SK-N-SH (cell line): ENCODE measurements around the gene SLC25A44. TPM values are rescaled to one million over a fixed set of nuclear protein-coding genes. Genes with fewer than 3 reads are reported as not detected.

Experiments
- CTCF ChIA-PET: fragments of 300-600, 350-600 bp; formaldehyde crosslinking; extraction: SDS; loops from one replicate; lab custom pipeline; 2021; lab: Yijun Ruan, JAX
- POLR2A ChIA-PET: fragments of 350-600 bp; sonication (Branson Sonifier 250); formaldehyde crosslinking; extraction: SDS; loops from one replicate; lab custom pipeline; 2020; ENCODE audit warnings: antibody characterized with exemption, inconsistent platforms; lab: Yijun Ruan, JAX
- DNase-seq: peaks from one replicate; pipeline ENCODE4 v3.0.0; 2012
- H2AFZ ChIP-seq: fragments of 200-600 bp; sonication (generic); 2 replicates; pipeline ENCODE4 v1.8.1; 2016; ENCODE audit warnings: antibody characterized with exemption, mild to moderate bottlenecking, low read depth
- H3F3A ChIP-seq: fragments of 200-600 bp; sonication (generic); replicated peaks from 2 replicates; pipeline ENCODE3; 2016; ENCODE audit warnings: antibody characterized with exemption, mild to moderate bottlenecking; ENCODE audit not compliant: insufficient read depth
- H3K27ac ChIP-seq, 2 experiments: fragments of 200-500 bp in 1 of 2; fragments of 200-600 bp in 1 of 2; sonication (Bioruptor generic) in 1 of 2; sonication (generic), shearing (Covaris generic) in 1 of 2; 2 replicates each; pipeline versions ENCODE4 v1.5.1 to v1.6.1; 2014 to 2016; ENCODE audit warnings: low read depth in 2 of 2, inconsistent platforms in 1 of 2, low read length in 1 of 2, mild to moderate bottlenecking in 1 of 2, mixed read lengths in 1 of 2
- H3K27me3 ChIP-seq: fragments of 200-600 bp; sonication (generic), shearing (Covaris generic); 2 replicates; pipeline ENCODE4 v1.6.1; 2016; ENCODE audit warnings: mixed run types; ENCODE audit not compliant: insufficient read depth
- H3K36me3 ChIP-seq, 2 experiments: fragments of 200-500 bp in 1 of 2; fragments of 200-600 bp in 1 of 2; sonication (Bioruptor generic) in 1 of 2; sonication (generic) in 1 of 2; replicated peaks in 1 of 2; 2 replicates each; pipeline versions ENCODE3 to v1.5.1; 2014 to 2016; ENCODE audit warnings: low read length in 1 of 2, mild to moderate bottlenecking in 1 of 2; ENCODE audit not compliant: insufficient read depth in 2 of 2, control insufficient read depth in 1 of 2
- H3K4me1 ChIP-seq, 2 experiments: fragments of 200-500 bp in 1 of 2; fragments of 200-600 bp in 1 of 2; sonication (Bioruptor generic) in 1 of 2; sonication (generic), shearing (Covaris generic) in 1 of 2; 2 replicates each; pipeline versions ENCODE4 v1.5.1 to v1.6.1; 2014 to 2016; ENCODE audit warnings: low read depth in 1 of 2, low read length in 1 of 2, mixed run types in 1 of 2; ENCODE audit not compliant: insufficient read depth in 2 of 2, control insufficient read depth in 1 of 2
- H3K4me2 ChIP-seq: fragments of 200-600 bp; sonication (generic), shearing (Covaris generic); 2 replicates; pipeline ENCODE4 v1.6.1; 2017; ENCODE audit warnings: mixed run types
- H3K4me3 ChIP-seq, 2 experiments: fragments of 200-500 bp in 1 of 2; fragments of 200-600 bp in 1 of 2; sonication (Bioruptor generic) in 1 of 2; sonication (generic), shearing (Covaris generic) in 1 of 2; 2 replicates each; pipeline versions ENCODE4 v1.5.1 to v1.8.1; 2014 to 2016; ENCODE audit warnings: low read depth in 2 of 2, inconsistent platforms in 1 of 2, low read length in 1 of 2, mild to moderate bottlenecking in 1 of 2, mixed read lengths in 1 of 2, moderate library complexity in 1 of 2
- H3K79me2 ChIP-seq: fragments of 200-600 bp; sonication (generic); 2 replicates; pipeline ENCODE4 v1.8.1; 2017; ENCODE audit warnings: mild to moderate bottlenecking; ENCODE audit not compliant: insufficient read depth
- H3K9ac ChIP-seq: fragments of 200-600 bp; sonication (generic); 2 replicates; pipeline ENCODE4 v1.6.1; 2017; ENCODE audit warnings: mixed run types
- H3K9me2 ChIP-seq: fragments of 200-600 bp; sonication (generic); 2 replicates; pipeline ENCODE4 v1.6.1; 2017; ENCODE audit warnings: mixed run types
- H3K9me3 ChIP-seq: fragments of 200-600 bp; sonication (generic); 2 replicates; pipeline ENCODE4 v1.6.1; 2017; ENCODE audit warnings: mixed run types, mild to moderate bottlenecking, moderate library complexity
- H4K20me1 ChIP-seq: fragments of 200-600 bp; sonication (generic); 2 replicates; pipeline ENCODE4 v1.6.1; 2017; ENCODE audit warnings: mild to moderate bottlenecking, mixed run types; ENCODE audit not compliant: insufficient read depth
- CHD2 ChIP-seq: fragments of 150-350 bp; IDR thresholded peaks from 2 replicates; pipeline ENCODE4 v1.6.1; 2018; ENCODE audit warnings: low read length; ENCODE audit not compliant: partially characterized antibody
- ELF1 ChIP-seq: IDR thresholded peaks from 2 replicates; pipeline ENCODE4 v1.4.0; 2012
- EP300 ChIP-seq, 2 experiments: IDR thresholded peaks; 2 replicates each; pipeline versions ENCODE4 v1.4.0 to v1.6.1; 2012; ENCODE audit warnings: borderline replicate concordance in 1 of 2, low read depth in 1 of 2, low read length in 1 of 2
- EZH2phosphoT487 ChIP-seq: fragments of 200-600 bp; sonication (generic); IDR thresholded peaks from 2 replicates; pipeline ENCODE4 v1.6.1; 2017; ENCODE audit warnings: low read depth, mixed run types, mild to moderate bottlenecking, antibody characterized with exemption, moderate library complexity, borderline replicate concordance
- FOSL2 ChIP-seq: IDR thresholded peaks from 2 replicates; pipeline ENCODE4 v1.4.0; 2012; ENCODE audit warnings: low read depth, mild to moderate bottlenecking, moderate library complexity, borderline replicate concordance
- GABPA ChIP-seq: IDR thresholded peaks from 2 replicates; pipeline ENCODE4 v1.4.0; 2012; ENCODE audit warnings: low read depth, mild to moderate bottlenecking
- GATA2 ChIP-seq: sonication (generic); formaldehyde crosslinking; IDR thresholded peaks from 2 replicates; pipeline ENCODE4 v1.5.0; 2020; ENCODE audit warnings: mild to moderate bottlenecking, missing genetic modification reagents
- JUND ChIP-seq: IDR thresholded peaks from 2 replicates; pipeline ENCODE4 v1.4.0; 2012
- NFIC ChIP-seq: IDR thresholded peaks from 2 replicates; pipeline ENCODE4 v1.4.0; 2012; ENCODE audit warnings: borderline replicate concordance
- NRF1 ChIP-seq: IDR thresholded peaks from 2 replicates; pipeline ENCODE4 v1.6.1; 2012; ENCODE audit warnings: low read depth, mild to moderate bottlenecking, low read length
- RAD21 ChIP-seq: IDR thresholded peaks from 2 replicates; pipeline ENCODE4 v1.6.1; 2012; ENCODE audit warnings: mild to moderate bottlenecking, low read length
- RXRA ChIP-seq: IDR thresholded peaks from 2 replicates; pipeline ENCODE4 v1.4.0; 2012; ENCODE audit warnings: low read depth, mild to moderate bottlenecking, borderline replicate concordance
- SIN3A ChIP-seq: IDR thresholded peaks from 2 replicates; pipeline ENCODE4 v1.6.1; 2012; ENCODE audit warnings: low read depth, mild to moderate bottlenecking, low read length, moderate library complexity, borderline replicate concordance
- TAF1 ChIP-seq: IDR thresholded peaks from 2 replicates; pipeline ENCODE4 v1.6.1; 2012; ENCODE audit warnings: low read depth, mild to moderate bottlenecking, low read length, moderate library complexity, borderline replicate concordance
- TCF12 ChIP-seq: IDR thresholded peaks from 2 replicates; pipeline ENCODE4 v1.4.0; 2012
- TEAD4 ChIP-seq: IDR thresholded peaks from 2 replicates; pipeline ENCODE4 v1.4.0; 2012; ENCODE audit warnings: mild to moderate bottlenecking, borderline replicate concordance; ENCODE audit not compliant: insufficient read depth
- WGBS: methylation state at CpG from one replicate; pipeline ENCODE4 v1.1.6; 2017; ENCODE audit warnings: low lambda C conversion rate; 5-methylcytosine and 5-hydroxymethylcytosine counted together
- polyA plus RNA-seq, 3 experiments: library from polyadenylated mRNA; depleted of rRNA; stranded (reverse); fragments of >200 nt; gene quantifications; 2 replicates each; pipeline ENCODE4 v1.2.3, GENCODE V29; 2012
- TF ChIP-seq, protein P1 (sequence below): fragments of 150-350 bp; IDR thresholded peaks from 2 replicates; pipeline ENCODE4 v1.6.1; 2016; ENCODE audit warnings: mild to moderate bottlenecking, low read depth, low read length
- TF ChIP-seq, protein P2 (sequence below): IDR thresholded peaks from 2 replicates; pipeline ENCODE4 v1.4.0; 2012; ENCODE audit warnings: low read depth
- TF ChIP-seq, protein P3 (sequence below): IDR thresholded peaks from 2 replicates; pipeline ENCODE4; 2012
- TF ChIP-seq, protein P4 (sequence below): IDR thresholded peaks from 2 replicates; pipeline ENCODE4 v1.4.0; 2012; ENCODE audit warnings: low read depth, borderline replicate concordance
- TF ChIP-seq, protein P5 (sequence below): fragments of 150-350 bp; IDR thresholded peaks from 2 replicates; pipeline ENCODE4 v1.6.1; 2017; ENCODE audit warnings: antibody characterized with exemption, low read length, low read depth, borderline replicate concordance

Gene SLC25A44
- polyA plus RNA-seq, 1 of the 3 experiments (the other 2 are of a cell fraction) = 28.5 TPM

DNA sequence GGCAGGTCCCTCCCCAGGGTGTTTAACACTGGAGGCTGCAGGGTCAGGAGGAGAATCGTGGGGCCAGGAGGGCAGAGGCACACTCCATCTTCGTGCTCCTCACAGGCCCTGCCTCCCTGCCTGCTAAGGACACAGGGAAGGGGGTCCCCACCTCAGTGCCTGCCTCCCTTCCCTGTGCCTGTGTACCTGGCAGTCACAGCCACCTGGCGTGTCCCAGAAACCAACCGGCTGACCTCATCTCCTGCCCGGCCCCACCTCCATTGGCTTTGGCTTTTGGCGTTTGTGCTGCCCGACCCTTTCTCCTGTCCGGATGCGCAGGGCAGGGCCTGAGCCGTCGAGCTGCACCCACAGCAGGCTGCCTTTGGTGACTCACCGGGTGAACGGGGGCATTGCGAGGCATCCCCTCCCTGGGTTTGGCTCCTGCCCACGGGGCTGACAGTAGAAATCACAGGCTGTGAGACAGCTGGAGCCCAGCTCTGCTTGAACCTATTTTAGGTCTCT lies 47.5 kb downstream of the SLC25A44 start (continued):
- TF ChIP-seq EP300 (IDR thresholded peaks at IDR 0.05; ENCODE audit: borderline replicate concordance in 1 of 2, low read depth in 1 of 2, low read length in 1 of 2) = no peak
- 0 out of 2 replicates have a peak, but pooled peaks have one; percentile 24 for TF ChIP-seq JUND
- no peak for TF ChIP-seq EZH2phosphoT487
- TF ChIP-seq NRF1 = no peak
- no peak for TF ChIP-seq CHD2
- TF ChIP-seq FOSL2 = peak; percentile 67
- TF ChIP-seq ELF1 = no peak
- TF ChIP-seq TEAD4 = no peak
- TF ChIP-seq, protein P1, sequence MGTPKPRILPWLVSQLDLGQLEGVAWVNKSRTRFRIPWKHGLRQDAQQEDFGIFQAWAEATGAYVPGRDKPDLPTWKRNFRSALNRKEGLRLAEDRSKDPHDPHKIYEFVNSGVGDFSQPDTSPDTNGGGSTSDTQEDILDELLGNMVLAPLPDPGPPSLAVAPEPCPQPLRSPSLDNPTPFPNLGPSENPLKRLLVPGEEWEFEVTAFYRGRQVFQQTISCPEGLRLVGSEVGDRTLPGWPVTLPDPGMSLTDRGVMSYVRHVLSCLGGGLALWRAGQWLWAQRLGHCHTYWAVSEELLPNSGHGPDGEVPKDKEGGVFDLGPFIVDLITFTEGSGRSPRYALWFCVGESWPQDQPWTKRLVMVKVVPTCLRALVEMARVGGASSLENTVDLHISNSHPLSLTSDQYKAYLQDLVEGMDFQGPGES = no peak
- no peak for TF ChIP-seq GATA2

DNA sequence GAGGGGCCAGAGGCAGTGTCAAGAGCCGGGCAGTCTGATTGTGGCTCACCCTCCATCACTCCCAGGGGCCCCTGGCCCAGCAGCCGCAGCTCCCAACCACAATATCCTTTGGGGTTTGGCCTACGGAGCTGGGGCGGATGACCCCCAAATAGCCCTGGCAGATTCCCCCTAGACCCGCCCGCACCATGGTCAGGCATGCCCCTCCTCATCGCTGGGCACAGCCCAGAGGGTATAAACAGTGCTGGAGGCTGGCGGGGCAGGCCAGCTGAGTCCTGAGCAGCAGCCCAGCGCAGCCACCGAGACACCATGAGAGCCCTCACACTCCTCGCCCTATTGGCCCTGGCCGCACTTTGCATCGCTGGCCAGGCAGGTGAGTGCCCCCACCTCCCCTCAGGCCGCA lies 48.0 kb downstream of the SLC25A44 start, which contains the start of gene BGLAP:
Gene BGLAP, plus strand, starts transcription at position 259 of the 400 bp plus-strand sequence. Its CDS starts 48 bp downstream, at position 307.
- Histone ChIP-seq H3K79me2 (no peaks in the 10 kb centered on the region), H3K27ac (peak within 1 kb of the TSS in 1 of 2 experiments; percentile 62; a peak in 1 of 4 replicates), H3K4me1 (peaks cover 7 to 27% of the 10 kb centered on the region in 2 experiments; a peak in 2 of 4 replicates), H4K20me1 (no peaks in the 10 kb centered on the region), H3K36me3 (peaks cover 3% of the 10 kb centered on the region in 2 experiments), H3K9ac (no peak within 1 kb of the TSS), H3F3A (no peaks in the 10 kb centered on the region), H2AFZ (no peak within 1 kb of the TSS; the same call in 1 of the 2 replicates), H3K9me3 (no peaks in the 10 kb centered on the region), H3K4me3 (no peak within 1 kb of the TSS)
- WGBS = 91% methylated on average over 11 of the region's 14 CpGs
- CTCF ChIA-PET = interaction anchor here (1.2 to 1.8 kb wide), 2 partner anchors 18 to 146 kb away, joined by 3 to 9 read pairs; no protein-coding TSS in a partner anchor
- peak; percentile 39 for DNase-seq
- POLR2A ChIA-PET = interaction anchor here (0.8 to 1.0 kb wide), 3 partner anchors 10 to 40 kb away, joined by 3 to 4 read pairs (median 4); partner anchors contain the start of gene SMG5
- no peak for TF ChIP-seq RXRA
- TF ChIP-seq, protein P2, sequence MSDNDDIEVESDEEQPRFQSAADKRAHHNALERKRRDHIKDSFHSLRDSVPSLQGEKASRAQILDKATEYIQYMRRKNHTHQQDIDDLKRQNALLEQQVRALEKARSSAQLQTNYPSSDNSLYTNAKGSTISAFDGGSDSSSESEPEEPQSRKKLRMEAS = no peak
- no peak for TF ChIP-seq TCF12
- TF ChIP-seq RAD21 = no peak
- TF ChIP-seq, all 33 proteins: peak for 0
- Histone ChIP-seq H3K4me2 (peak within 1 kb of the TSS; percentile 36; the same call in 1 of the 2 replicates), H3K9me2 (no peaks in the 10 kb centered on the region), H3K27me3 (no peaks in the 10 kb centered on the region)

DNA sequence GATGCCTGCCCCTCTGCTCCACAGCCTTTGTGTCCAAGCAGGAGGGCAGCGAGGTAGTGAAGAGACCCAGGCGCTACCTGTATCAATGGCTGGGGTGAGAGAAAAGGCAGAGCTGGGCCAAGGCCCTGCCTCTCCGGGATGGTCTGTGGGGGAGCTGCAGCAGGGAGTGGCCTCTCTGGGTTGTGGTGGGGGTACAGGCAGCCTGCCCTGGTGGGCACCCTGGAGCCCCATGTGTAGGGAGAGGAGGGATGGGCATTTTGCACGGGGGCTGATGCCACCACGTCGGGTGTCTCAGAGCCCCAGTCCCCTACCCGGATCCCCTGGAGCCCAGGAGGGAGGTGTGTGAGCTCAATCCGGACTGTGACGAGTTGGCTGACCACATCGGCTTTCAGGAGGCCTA lies 48.8 kb downstream of the SLC25A44 start:
- Histone ChIP-seq H3K9me2 (no peaks in the 10 kb centered on the region), H3K27ac (peak overlapping the region in 1 of 2 experiments; percentile 62; a peak in 1 of 4 replicates), H3K4me3 (no peak overlapping the region), H3K9ac (no peak overlapping the region), H3K4me2 (no peak overlapping the region), H3K36me3 (peaks cover 3 to 6% of the 10 kb centered on the region in 2 experiments), H4K20me1 (no peaks in the 10 kb centered on the region), H2AFZ (no peak overlapping the region), H3K79me2 (no peaks in the 10 kb centered on the region), H3K27me3 (no peaks in the 10 kb centered on the region), H3K4me1 (peaks cover 7 to 32% of the 10 kb centered on the region in 2 experiments; a peak in 2 of 4 replicates), H3K9me3 (no peaks in the 10 kb centered on the region), H3F3A (no peaks in the 10 kb centered on the region)
- CTCF ChIA-PET = interaction anchor here (1.6 to 1.8 kb wide), 2 partner anchors 17 kb away, joined by 6 to 9 read pairs; no protein-coding TSS in a partner anchor
- no peak for DNase-seq
- 70% methylated on average over 2 of the region's 10 CpGs for WGBS
- POLR2A ChIA-PET = interaction anchor here (0.6 kb wide), 1 partner anchor 172 kb away, joined by 3 read pairs; no protein-coding TSS in a partner anchor
- no peak for TF ChIP-seq TAF1
- TF ChIP-seq EZH2phosphoT487 = no peak
- TF ChIP-seq GABPA = no peak
- TF ChIP-seq CHD2 = no peak
- no peak for TF ChIP-seq NFIC
- no peak for TF ChIP-seq TEAD4
- TF ChIP-seq SIN3A = no peak
- TF ChIP-seq, protein P3, sequence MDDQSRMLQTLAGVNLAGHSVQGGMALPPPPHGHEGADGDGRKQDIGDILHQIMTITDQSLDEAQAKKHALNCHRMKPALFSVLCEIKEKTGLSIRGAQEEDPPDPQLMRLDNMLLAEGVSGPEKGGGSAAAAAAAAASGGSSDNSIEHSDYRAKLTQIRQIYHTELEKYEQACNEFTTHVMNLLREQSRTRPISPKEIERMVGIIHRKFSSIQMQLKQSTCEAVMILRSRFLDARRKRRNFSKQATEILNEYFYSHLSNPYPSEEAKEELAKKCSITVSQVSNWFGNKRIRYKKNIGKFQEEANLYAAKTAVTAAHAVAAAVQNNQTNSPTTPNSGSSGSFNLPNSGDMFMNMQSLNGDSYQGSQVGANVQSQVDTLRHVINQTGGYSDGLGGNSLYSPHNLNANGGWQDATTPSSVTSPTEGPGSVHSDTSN = no peak
- no peak for TF ChIP-seq JUND
- TF ChIP-seq NRF1 = no peak
- TF ChIP-seq, protein P4, sequence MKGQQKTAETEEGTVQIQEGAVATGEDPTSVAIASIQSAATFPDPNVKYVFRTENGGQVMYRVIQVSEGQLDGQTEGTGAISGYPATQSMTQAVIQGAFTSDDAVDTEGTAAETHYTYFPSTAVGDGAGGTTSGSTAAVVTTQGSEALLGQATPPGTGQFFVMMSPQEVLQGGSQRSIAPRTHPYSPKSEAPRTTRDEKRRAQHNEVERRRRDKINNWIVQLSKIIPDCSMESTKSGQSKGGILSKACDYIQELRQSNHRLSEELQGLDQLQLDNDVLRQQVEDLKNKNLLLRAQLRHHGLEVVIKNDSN = no peak
- TF ChIP-seq, protein P5, sequence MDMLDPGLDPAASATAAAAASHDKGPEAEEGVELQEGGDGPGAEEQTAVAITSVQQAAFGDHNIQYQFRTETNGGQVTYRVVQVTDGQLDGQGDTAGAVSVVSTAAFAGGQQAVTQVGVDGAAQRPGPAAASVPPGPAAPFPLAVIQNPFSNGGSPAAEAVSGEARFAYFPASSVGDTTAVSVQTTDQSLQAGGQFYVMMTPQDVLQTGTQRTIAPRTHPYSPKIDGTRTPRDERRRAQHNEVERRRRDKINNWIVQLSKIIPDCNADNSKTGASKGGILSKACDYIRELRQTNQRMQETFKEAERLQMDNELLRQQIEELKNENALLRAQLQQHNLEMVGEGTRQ = no peak
- no peak for TF ChIP-seq GATA2
